HepG2 (cell line): Measurements from ENCODE around the gene LAMB2. TPM values are rescaled to one million over a fixed set of nuclear protein-coding genes. Genes with fewer than 3 reads are reported as not detected.
A peak's percentile ranks its signal among the peaks of the same experiment; 100 is the strongest.

ENCODE experiments used
- EZH2 ChIP-seq: conservative IDR thresholded peaks from 2 replicates; pipeline ENCODE4 v1.6.1; 2012; ENCODE audit warnings: mild to moderate bottlenecking, low read depth, low read length, moderate library complexity
- KLF9 ChIP-seq: IDR thresholded peaks from 2 replicates; pipeline ENCODE4 v1.6.1; 2016; ENCODE audit warnings: low read depth
- LCORL ChIP-seq, 2 experiments: fragments of 450-650 bp in 1 of 2; sonication (generic) in 1 of 2; formaldehyde crosslinking in 1 of 2; IDR thresholded peaks; 2 replicates each; pipeline versions ENCODE4 v1.5.0 to v1.6.1; 2017 to 2020; ENCODE audit warnings: antibody characterized with exemption in 1 of 2, missing genetic modification reagents in 1 of 2
- MAZ ChIP-seq, 2 experiments: sonication (generic) in 1 of 2; formaldehyde crosslinking in 1 of 2; IDR thresholded peaks; 2 replicates each; pipeline versions ENCODE4 v1.5.0 to v1.6.1; 2012 to 2020; ENCODE audit warnings: low read depth in 2 of 2, mild to moderate bottlenecking in 2 of 2, borderline replicate concordance in 1 of 2, improper control_type of control experiment in 1 of 2, low read length in 1 of 2, missing genetic modification reagents in 1 of 2, moderate library complexity in 1 of 2
- MTF1 ChIP-seq: sonication (generic); formaldehyde crosslinking; IDR thresholded peaks from 2 replicates; pipeline ENCODE4 v1.5.0; 2020; ENCODE audit warnings: missing genetic modification reagents
- NR2F6 ChIP-seq, 2 experiments: IDR thresholded peaks; 2 replicates each; pipeline ENCODE4 v1.6.1; 2016; ENCODE audit warnings: antibody characterized with exemption in 1 of 2, mild to moderate bottlenecking in 1 of 2
- PITX1 ChIP-seq: sonication (generic); formaldehyde crosslinking; IDR thresholded peaks from 2 replicates; pipeline ENCODE4 v1.5.1; 2020; ENCODE audit warnings: mild to moderate bottlenecking, missing genetic modification reagents
- TERF1 ChIP-seq: sonication (generic); formaldehyde crosslinking; IDR thresholded peaks from 2 replicates; pipeline ENCODE4 v1.8.0; 2022; ENCODE audit warnings: mild to moderate bottlenecking, missing genetic modification reagents, moderate library complexity
- WIZ ChIP-seq: sonication (generic); formaldehyde crosslinking; IDR thresholded peaks from 2 replicates; pipeline ENCODE4 v1.5.1; 2020; ENCODE audit warnings: mild to moderate bottlenecking, missing genetic modification reagents
- ZFP37 ChIP-seq: sonication (generic); formaldehyde crosslinking; IDR thresholded peaks from 2 replicates; pipeline ENCODE4 v1.4.0; 2020; ENCODE audit warnings: missing genetic modification reagents, borderline replicate concordance
- ZNF124 ChIP-seq: sonication (generic); formaldehyde crosslinking; IDR thresholded peaks from 2 replicates; pipeline ENCODE4 v1.4.0; 2020; ENCODE audit warnings: missing genetic modification reagents
- ZNF382 ChIP-seq: sonication (generic); formaldehyde crosslinking; IDR thresholded peaks from 2 replicates; pipeline ENCODE4 v1.5.0; 2020; ENCODE audit warnings: missing genetic modification reagents, mild to moderate bottlenecking, borderline replicate concordance
- ZNF724P ChIP-seq: sonication (generic); formaldehyde crosslinking; IDR thresholded peaks from 2 replicates; pipeline ENCODE4 v1.8.0; 2022; ENCODE audit warnings: missing genetic modification reagents, borderline replicate concordance
- polyA plus RNA-seq, 8 experiments: library from polyadenylated mRNA; depleted of rRNA in 3 of 8; stranded (reverse) in 7 of 8; unstranded in 1 of 8; fragments of >200 nt; fragmentation: Illumina TruSeq in 4 of 8; extraction: Trizol in 4 of 8; gene quantifications; 2 replicates each; pipeline versions ENCODE4 v1.2.1 to v1.2.3, GENCODE V29; 2011 to 2016; ENCODE audit warnings: low read depth in 4 of 8, missing spikeins in 1 of 8, mixed read lengths in 1 of 8; ENCODE audit not compliant: insufficient read depth in 1 of 8
- total RNA-seq, 5 experiments: library from RNA; depleted of rRNA; stranded (reverse); fragments of >200 nt; fragmentation: Illumina TruSeq; extraction: Trizol; gene quantifications; 2 replicates each; pipeline ENCODE4 v1.2.3, GENCODE V29; 2016; ENCODE audit warnings: low read depth in 1 of 5
- TF ChIP-seq, protein P1 (sequence below): sonication (generic); formaldehyde crosslinking; IDR thresholded peaks from 2 replicates; pipeline ENCODE4 v1.8.1; 2023; ENCODE audit warnings: missing genetic modification reagents, mild to moderate bottlenecking, borderline replicate concordance
- TF ChIP-seq, protein P2 (sequence below): sonication (generic); formaldehyde crosslinking; IDR thresholded peaks from 2 replicates; pipeline ENCODE4 v1.4.0; 2020; ENCODE audit warnings: low read depth, missing genetic modification reagents
- TF ChIP-seq, protein P3 (sequence below): sonication (generic); formaldehyde crosslinking; IDR thresholded peaks from 2 replicates; pipeline ENCODE4 v1.5.1; 2020; ENCODE audit warnings: mild to moderate bottlenecking, missing genetic modification reagents, moderate library complexity
- TF ChIP-seq, protein P4 (sequence below): sonication (generic); formaldehyde crosslinking; IDR thresholded peaks from 2 replicates; pipeline ENCODE4 v1.4.0; 2020; ENCODE audit warnings: missing genetic modification reagents

Gene LAMB2
- total and polyA plus RNA-seq, 2 of the 13 experiments (the other 11 are each of a cell fraction or from before 2014, with no cell fraction given): 208 to 443 TPM

GRCh38 chr3:49104427-49105291, 28.2 kb downstream of the LAMB2 start, which contains the start of gene QARS1 (continued):
- TF ChIP-seq, protein P1, sequence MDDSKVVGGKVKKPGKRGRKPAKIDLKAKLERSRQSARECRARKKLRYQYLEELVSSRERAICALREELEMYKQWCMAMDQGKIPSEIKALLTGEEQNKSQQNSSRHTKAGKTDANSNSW (CRISPR knock-in tag): peak; percentile 76; the same call in 1 of the 2 replicates
- TF ChIP-seq ZFP37 (CRISPR knock-in tag): no peak
- peak; percentile 35; the same call in 1 of the 2 replicates for TF ChIP-seq ZNF124 (CRISPR knock-in tag)
- no peak for TF ChIP-seq LCORL (IDR thresholded peaks at IDR 0.05)
- TF ChIP-seq LCORL (CRISPR knock-in tag; IDR thresholded peaks at IDR 0.05): peak; percentile 68; the same call in 1 of the 2 replicates
- TF ChIP-seq, protein P2, sequence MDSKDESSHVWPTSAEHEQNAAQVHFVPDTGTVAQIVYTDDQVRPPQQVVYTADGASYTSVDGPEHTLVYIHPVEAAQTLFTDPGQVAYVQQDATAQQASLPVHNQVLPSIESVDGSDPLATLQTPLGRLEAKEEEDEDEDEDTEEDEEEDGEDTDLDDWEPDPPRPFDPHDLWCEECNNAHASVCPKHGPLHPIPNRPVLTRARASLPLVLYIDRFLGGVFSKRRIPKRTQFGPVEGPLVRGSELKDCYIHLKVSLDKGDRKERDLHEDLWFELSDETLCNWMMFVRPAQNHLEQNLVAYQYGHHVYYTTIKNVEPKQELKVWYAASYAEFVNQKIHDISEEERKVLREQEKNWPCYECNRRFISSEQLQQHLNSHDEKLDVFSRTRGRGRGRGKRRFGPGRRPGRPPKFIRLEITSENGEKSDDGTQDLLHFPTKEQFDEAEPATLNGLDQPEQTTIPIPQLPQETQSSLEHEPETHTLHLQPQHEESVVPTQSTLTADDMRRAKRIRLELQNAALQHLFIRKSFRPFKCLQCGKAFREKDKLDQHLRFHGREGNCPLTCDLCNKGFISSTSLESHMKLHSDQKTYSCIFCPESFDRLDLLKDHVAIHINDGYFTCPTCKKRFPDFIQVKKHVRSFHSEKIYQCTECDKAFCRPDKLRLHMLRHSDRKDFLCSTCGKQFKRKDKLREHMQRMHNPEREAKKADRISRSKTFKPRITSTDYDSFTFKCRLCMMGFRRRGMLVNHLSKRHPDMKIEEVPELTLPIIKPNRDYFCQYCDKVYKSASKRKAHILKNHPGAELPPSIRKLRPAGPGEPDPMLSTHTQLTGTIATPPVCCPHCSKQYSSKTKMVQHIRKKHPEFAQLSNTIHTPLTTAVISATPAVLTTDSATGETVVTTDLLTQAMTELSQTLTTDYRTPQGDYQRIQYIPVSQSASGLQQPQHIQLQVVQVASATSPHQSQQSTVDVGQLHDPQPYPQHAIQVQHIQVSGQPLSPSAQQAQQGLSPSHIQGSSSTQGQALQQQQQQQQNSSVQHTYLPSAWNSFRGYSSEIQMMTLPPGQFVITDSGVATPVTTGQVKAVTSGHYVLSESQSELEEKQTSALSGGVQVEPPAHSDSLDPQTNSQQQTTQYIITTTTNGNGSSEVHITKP: peak; percentile 60; the same call in 1 of the 2 replicates
- TF ChIP-seq KLF9 (CRISPR knock-in tag): no peak
- no peak for TF ChIP-seq PITX1 (CRISPR knock-in tag)
- no peak for TF ChIP-seq ZNF382 (CRISPR knock-in tag)
- peak; percentile 78 for TF ChIP-seq NR2F6 (IDR thresholded peaks at IDR 0.05)
- TF ChIP-seq NR2F6 (CRISPR knock-in tag; IDR thresholded peaks at IDR 0.05): peak; percentile 84
- no peak for TF ChIP-seq MTF1 (CRISPR knock-in tag)
- no peak for TF ChIP-seq WIZ (CRISPR knock-in tag)
- TF ChIP-seq, protein P3, sequence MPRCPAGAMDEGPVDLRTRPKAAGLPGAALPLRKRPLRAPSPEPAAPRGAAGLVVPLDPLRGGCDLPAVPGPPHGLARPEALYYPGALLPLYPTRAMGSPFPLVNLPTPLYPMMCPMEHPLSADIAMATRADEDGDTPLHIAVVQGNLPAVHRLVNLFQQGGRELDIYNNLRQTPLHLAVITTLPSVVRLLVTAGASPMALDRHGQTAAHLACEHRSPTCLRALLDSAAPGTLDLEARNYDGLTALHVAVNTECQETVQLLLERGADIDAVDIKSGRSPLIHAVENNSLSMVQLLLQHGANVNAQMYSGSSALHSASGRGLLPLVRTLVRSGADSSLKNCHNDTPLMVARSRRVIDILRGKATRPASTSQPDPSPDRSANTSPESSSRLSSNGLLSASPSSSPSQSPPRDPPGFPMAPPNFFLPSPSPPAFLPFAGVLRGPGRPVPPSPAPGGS (CRISPR knock-in tag): peak; percentile 91
- no peak for TF ChIP-seq ZNF724P (CRISPR knock-in tag)
- no peak for TF ChIP-seq TERF1
- no peak for TF ChIP-seq EZH2
- TF ChIP-seq, protein P4, sequence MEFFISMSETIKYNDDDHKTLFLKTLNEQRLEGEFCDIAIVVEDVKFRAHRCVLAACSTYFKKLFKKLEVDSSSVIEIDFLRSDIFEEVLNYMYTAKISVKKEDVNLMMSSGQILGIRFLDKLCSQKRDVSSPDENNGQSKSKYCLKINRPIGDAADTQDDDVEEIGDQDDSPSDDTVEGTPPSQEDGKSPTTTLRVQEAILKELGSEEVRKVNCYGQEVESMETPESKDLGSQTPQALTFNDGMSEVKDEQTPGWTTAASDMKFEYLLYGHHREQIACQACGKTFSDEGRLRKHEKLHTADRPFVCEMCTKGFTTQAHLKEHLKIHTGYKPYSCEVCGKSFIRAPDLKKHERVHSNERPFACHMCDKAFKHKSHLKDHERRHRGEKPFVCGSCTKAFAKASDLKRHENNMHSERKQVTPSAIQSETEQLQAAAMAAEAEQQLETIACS (CRISPR knock-in tag): no peak; the same call in 1 of the 2 replicates
- no peak for TF ChIP-seq MAZ (IDR thresholded peaks at IDR 0.05; ENCODE audit: borderline replicate concordance, low read depth, low read length)
- TF ChIP-seq MAZ (CRISPR knock-in tag; IDR thresholded peaks at IDR 0.05; ENCODE audit: low read depth): 0 out of 2 replicates have a peak, but pooled peaks have one; percentile 77
